ENCODE measurements around the gene CCDC12.
A peak's percentile ranks its signal among the peaks of the same experiment; 100 is the strongest.

Gene CCDC12

GRCh38 chr3:47002171-47003055 is 25.9 kb upstream of the CCDC12 start:
- DNase-seq, result no peak
- Histone ChIP-seq H3K4me1 (ENCODE audit: control insufficient read depth, insufficient read depth, low read length, poor library complexity, severe bottlenecking) (peaks cover 10% of the 10 kb centered on the region), H3K27ac (ENCODE audit: insufficient read depth, low read length, poor library complexity, severe bottlenecking) (peak overlapping the region; percentile 25), H3K27me3 (replicated peaks; ENCODE audit: control insufficient read depth, insufficient read depth, low read length, poor library complexity, severe bottlenecking) (no peaks in the 10 kb centered on the region), H3K9me3 (ENCODE audit: control insufficient read depth, low read length) (no peaks in the 10 kb centered on the region), H3K36me3 (ENCODE audit: control insufficient read depth, insufficient read depth, low read length) (peaks cover 98% of the 10 kb centered on the region), H3K4me3 (ENCODE audit: insufficient read depth, low read depth, low read length, poor library complexity, severe bottlenecking) (no peak overlapping the region)

GRCh38 chr3:47001731-47002170 is 25.2 kb upstream of the CCDC12 start:
- Histone ChIP-seq H3K4me1 (ENCODE audit: control insufficient read depth, insufficient read depth, low read length, poor library complexity, severe bottlenecking) (peaks cover 14% of the 10 kb centered on the region), H3K9me3 (ENCODE audit: control insufficient read depth, low read length) (no peaks in the 10 kb centered on the region), H3K27ac (ENCODE audit: insufficient read depth, low read length, poor library complexity, severe bottlenecking) (peak overlapping the region; percentile 25), H3K27me3 (replicated peaks; ENCODE audit: control insufficient read depth, insufficient read depth, low read length, poor library complexity, severe bottlenecking) (no peaks in the 10 kb centered on the region), H3K4me3 (ENCODE audit: insufficient read depth, low read depth, low read length, poor library complexity, severe bottlenecking) (no peak overlapping the region), H3K36me3 (ENCODE audit: control insufficient read depth, insufficient read depth, low read length) (peaks cover 99% of the 10 kb centered on the region)
- no peak for DNase-seq

DNA sequence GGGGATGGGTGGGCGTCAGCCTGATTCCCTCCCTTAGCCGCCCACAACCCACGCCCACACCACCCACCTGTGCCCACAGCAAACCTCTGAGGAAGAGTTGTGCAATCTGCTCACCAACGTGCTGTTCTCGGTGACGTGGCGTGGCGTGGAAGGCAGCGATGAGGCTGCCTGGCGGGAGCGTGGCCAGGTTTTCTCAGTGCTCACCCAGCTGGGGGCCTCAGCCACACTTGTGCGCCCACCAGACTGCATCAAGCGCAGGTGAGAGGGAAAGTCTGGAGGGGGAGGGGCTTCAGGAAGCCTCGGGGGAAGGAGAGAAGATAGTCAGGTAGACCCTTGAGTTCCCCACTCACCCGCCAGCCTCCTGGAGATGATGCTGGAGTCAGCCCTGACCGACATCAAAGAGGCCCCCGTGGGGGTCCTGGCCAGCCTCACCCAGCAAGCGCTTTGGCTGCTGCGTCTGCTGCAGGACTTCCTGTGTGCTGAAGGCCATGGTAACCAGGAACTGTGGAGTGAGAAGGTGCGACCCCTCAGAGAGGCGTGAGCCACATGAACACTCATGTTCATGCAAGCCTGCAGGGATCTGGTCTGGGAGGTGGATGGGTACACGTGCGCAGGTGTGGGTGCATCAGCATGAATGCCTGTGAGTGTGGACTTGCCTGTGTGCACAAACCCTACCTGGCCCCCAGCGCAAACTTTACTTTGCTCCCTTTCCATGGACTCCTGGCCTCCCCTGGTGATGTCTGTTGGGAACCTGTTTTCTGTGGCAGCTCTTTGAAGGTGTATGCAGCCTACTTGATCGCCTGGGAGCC is 24.6 kb upstream of the CCDC12 start:
- H3K36me3 ChIP-seq (ENCODE audit: control insufficient read depth, insufficient read depth, low read length), result peaks cover 94% of the 10 kb centered on the region
- H3K27ac ChIP-seq (ENCODE audit: insufficient read depth, low read length, poor library complexity, severe bottlenecking), result no peak overlapping the region

DNA sequence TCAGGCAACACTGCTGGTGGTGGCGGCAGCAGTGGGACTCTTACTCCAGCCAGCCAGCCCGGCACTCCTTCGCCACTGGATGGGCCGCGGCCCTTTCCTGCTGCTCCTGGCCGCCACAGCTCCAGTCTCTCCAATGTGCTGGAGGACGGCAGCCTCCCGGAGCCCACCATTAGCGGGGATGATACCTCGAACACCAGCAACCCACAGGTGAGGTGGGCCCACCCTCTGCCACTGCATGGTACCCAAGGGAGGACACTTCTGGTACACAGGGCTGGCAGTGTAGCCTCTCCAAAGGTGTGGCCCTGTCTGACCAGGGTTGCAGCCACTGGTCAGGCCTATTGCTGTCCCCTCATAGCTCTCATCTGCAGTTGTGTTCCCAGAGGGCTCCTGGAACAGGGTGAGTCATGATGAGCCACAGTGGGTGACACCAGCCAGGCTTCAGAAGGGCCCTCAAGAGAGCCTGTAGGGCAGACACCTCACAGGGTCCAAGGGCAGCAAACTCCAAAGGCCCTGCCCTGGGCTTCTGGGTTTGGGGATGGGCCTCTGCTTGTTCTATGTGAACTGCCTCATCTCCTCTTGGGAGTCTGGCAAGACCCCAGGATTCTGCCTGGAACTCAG is 23.8 kb upstream of the CCDC12 start:
- peaks cover 15% of the 10 kb centered on the region for H3K4me1 ChIP-seq (ENCODE audit: control insufficient read depth, insufficient read depth, low read length, poor library complexity, severe bottlenecking)

More for the DNA sequence above, 24.6 kb upstream of the CCDC12 start:
- no peak overlapping the region for H3K4me3 ChIP-seq (ENCODE audit: insufficient read depth, low read depth, low read length, poor library complexity, severe bottlenecking)
- H3K27me3 ChIP-seq (replicated peaks; ENCODE audit: control insufficient read depth, insufficient read depth, low read length, poor library complexity, severe bottlenecking), result no peaks in the 10 kb centered on the region
- no peaks in the 10 kb centered on the region for H3K9me3 ChIP-seq (ENCODE audit: control insufficient read depth, low read length)
- H3K4me1 ChIP-seq (ENCODE audit: control insufficient read depth, insufficient read depth, low read length, poor library complexity, severe bottlenecking), result peaks cover 15% of the 10 kb centered on the region
- no peak for DNase-seq

GRCh38 chr3:46999516-47000197 is 23.1 kb upstream of the CCDC12 start:
- no peak overlapping the region for H3K27ac ChIP-seq (ENCODE audit: insufficient read depth, low read length, poor library complexity, severe bottlenecking)
- peaks cover 94% of the 10 kb centered on the region for H3K36me3 ChIP-seq (ENCODE audit: control insufficient read depth, insufficient read depth, low read length)
- H3K4me1 ChIP-seq (ENCODE audit: control insufficient read depth, insufficient read depth, low read length, poor library complexity, severe bottlenecking), result peaks cover 15% of the 10 kb centered on the region
- DNase-seq, result no peak
- H3K27me3 ChIP-seq (replicated peaks; ENCODE audit: control insufficient read depth, insufficient read depth, low read length, poor library complexity, severe bottlenecking), result no peaks in the 10 kb centered on the region
- H3K9me3 ChIP-seq (ENCODE audit: control insufficient read depth, low read length), result no peaks in the 10 kb centered on the region
- H3K4me3 ChIP-seq (ENCODE audit: insufficient read depth, low read depth, low read length, poor library complexity, severe bottlenecking), result no peak overlapping the region

More for the DNA sequence above, 23.8 kb upstream of the CCDC12 start:
- Histone ChIP-seq H3K27me3 (replicated peaks; ENCODE audit: control insufficient read depth, insufficient read depth, low read length, poor library complexity, severe bottlenecking) (no peaks in the 10 kb centered on the region), H3K4me3 (ENCODE audit: insufficient read depth, low read depth, low read length, poor library complexity, severe bottlenecking) (no peak overlapping the region), H3K36me3 (ENCODE audit: control insufficient read depth, insufficient read depth, low read length) (peaks cover 94% of the 10 kb centered on the region), H3K9me3 (ENCODE audit: control insufficient read depth, low read length) (no peaks in the 10 kb centered on the region), H3K27ac (ENCODE audit: insufficient read depth, low read length, poor library complexity, severe bottlenecking) (peak overlapping the region; percentile 12)
- DNase-seq, result no peak

GRCh38 chr3:46998852-46999515 is 22.4 kb upstream of the CCDC12 start:
- H3K4me3 ChIP-seq (ENCODE audit: insufficient read depth, low read depth, low read length, poor library complexity, severe bottlenecking), result no peak overlapping the region
- no peaks in the 10 kb centered on the region for H3K27me3 ChIP-seq (replicated peaks; ENCODE audit: control insufficient read depth, insufficient read depth, low read length, poor library complexity, severe bottlenecking)
- DNase-seq, result no peak
- peaks cover 94% of the 10 kb centered on the region for H3K36me3 ChIP-seq (ENCODE audit: control insufficient read depth, insufficient read depth, low read length)
- H3K4me1 ChIP-seq (ENCODE audit: control insufficient read depth, insufficient read depth, low read length, poor library complexity, severe bottlenecking), result peaks cover 15% of the 10 kb centered on the region
- H3K27ac ChIP-seq (ENCODE audit: insufficient read depth, low read length, poor library complexity, severe bottlenecking), result no peak overlapping the region
- H3K9me3 ChIP-seq (ENCODE audit: control insufficient read depth, low read length), result no peaks in the 10 kb centered on the region

GRCh38 chr3:46998121-46998851 is 21.7 kb upstream of the CCDC12 start:
- H3K4me1 ChIP-seq (ENCODE audit: control insufficient read depth, insufficient read depth, low read length, poor library complexity, severe bottlenecking), result peaks cover 15% of the 10 kb centered on the region
- peak; percentile 44 to 54 (median 49) for DNase-seq
- H3K9me3 ChIP-seq (ENCODE audit: control insufficient read depth, low read length), result no peaks in the 10 kb centered on the region
- H3K27ac ChIP-seq (ENCODE audit: insufficient read depth, low read length, poor library complexity, severe bottlenecking), result no peak overlapping the region
- peaks cover 94% of the 10 kb centered on the region for H3K36me3 ChIP-seq (ENCODE audit: control insufficient read depth, insufficient read depth, low read length)
- H3K4me3 ChIP-seq (ENCODE audit: insufficient read depth, low read depth, low read length, poor library complexity, severe bottlenecking), result no peak overlapping the region
- no peaks in the 10 kb centered on the region for H3K27me3 ChIP-seq (replicated peaks; ENCODE audit: control insufficient read depth, insufficient read depth, low read length, poor library complexity, severe bottlenecking)

DNA sequence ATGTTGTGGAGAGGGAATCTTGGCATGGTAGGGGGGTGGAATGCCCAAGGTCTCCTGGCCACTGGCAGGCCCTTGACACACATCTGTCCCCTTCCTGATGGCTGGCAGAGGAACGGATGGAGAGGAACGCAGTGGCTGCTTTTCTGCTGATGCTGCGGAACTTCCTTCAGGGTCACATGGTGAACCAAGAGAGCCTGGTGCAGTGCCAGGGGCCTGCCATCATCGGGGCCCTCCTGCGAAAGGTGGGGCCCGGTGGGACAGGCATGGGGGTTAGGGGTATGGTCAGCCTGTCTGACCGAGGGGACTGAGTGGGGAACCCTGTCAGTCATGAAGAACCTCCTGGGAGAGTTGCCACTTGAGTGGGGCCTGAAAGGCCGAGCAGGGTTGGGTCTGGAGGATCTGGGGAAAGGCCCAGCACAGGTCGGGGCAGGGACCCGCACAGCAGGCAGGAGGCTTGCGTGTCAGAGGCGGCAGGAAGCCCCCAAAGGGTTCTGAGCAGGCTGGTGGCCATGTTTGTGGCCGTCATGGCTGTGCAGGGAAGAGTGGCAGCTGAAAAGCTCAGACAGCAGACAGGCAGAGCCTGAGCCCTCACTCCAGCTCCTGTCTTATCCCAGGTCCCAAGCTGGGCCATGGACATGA is 21.0 kb upstream of the CCDC12 start:
- peaks cover 15% of the 10 kb centered on the region for H3K4me1 ChIP-seq (ENCODE audit: control insufficient read depth, insufficient read depth, low read length, poor library complexity, severe bottlenecking)
- H3K9me3 ChIP-seq (ENCODE audit: control insufficient read depth, low read length), result no peaks in the 10 kb centered on the region
- H3K4me3 ChIP-seq (ENCODE audit: insufficient read depth, low read depth, low read length, poor library complexity, severe bottlenecking), result no peak overlapping the region
- no peaks in the 10 kb centered on the region for H3K27me3 ChIP-seq (replicated peaks; ENCODE audit: control insufficient read depth, insufficient read depth, low read length, poor library complexity, severe bottlenecking)
- H3K36me3 ChIP-seq (ENCODE audit: control insufficient read depth, insufficient read depth, low read length), result peaks cover 94% of the 10 kb centered on the region
- H3K27ac ChIP-seq (ENCODE audit: insufficient read depth, low read length, poor library complexity, severe bottlenecking), result no peak overlapping the region
- no peak for DNase-seq

Measured in effector memory CD4-positive, alpha-beta T cell (primary cell).